NCI-H128 (cell line): ENCODE data around the gene MEIS3.
"Not testable (repeated sequence)": the region's sequence is repeated elsewhere in the genome, so short reads cannot be mapped to it uniquely, and the experiment has no call there.

Experiments used
- DNase-seq: peaks from one replicate; lab custom pipeline; 2025; ENCODE audit not compliant: unreplicated experiment; lab: John Stamatoyannopoulos, UW

Gene MEIS3

DNA sequence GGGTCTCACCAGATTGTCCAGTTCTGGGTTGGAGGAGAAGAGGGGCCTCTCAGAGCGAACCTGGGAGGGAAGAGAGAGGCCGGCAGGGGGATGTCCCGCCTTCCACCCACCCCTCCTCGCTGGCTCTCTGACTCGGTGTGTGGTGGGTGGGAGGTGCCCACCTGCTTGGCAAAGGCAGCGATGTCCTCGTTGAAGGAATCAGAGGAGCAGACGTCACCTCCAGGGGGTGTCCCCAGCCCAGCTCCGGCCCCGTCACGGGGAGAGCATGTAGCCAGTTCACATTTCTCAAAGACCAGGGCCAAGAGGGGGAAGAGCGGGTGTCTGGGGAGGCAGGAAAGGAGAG lies 2.7 kb downstream of the MEIS3 start:
- no peak for DNase-seq

DNA sequence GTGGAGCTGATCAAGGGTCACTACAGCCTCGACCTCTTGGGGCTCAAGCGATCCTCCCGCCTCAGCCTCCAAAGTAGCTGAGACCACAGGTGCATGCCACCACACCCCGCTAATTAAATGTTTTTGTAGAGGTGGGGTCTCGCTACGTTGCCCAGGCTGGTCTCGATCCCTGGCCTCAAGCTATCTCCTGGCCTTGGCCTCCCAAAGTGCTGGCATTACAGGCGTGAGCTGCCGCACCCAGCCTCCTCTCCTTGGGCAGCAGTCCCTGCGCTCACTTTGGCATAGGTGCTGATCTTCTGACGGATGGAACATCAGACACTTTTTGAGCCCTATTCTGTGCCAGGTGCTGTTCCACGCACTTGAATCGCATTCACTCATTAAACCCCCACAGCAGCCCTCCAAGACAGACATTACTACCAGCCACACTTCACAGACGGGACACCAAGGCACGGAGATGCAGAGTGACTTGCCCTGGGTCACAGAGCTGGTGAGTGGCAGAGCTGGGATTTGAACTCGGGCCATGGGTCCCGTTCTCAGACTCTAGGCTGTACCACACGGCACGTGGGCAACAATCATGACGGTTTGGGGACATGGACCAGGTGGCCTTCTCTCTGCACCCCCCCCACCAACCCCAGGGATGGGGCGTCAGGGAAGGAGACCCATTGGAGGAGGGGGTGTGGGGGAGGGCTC lies 3.2 kb downstream of the MEIS3 start:
- no peak for DNase-seq

DNA sequence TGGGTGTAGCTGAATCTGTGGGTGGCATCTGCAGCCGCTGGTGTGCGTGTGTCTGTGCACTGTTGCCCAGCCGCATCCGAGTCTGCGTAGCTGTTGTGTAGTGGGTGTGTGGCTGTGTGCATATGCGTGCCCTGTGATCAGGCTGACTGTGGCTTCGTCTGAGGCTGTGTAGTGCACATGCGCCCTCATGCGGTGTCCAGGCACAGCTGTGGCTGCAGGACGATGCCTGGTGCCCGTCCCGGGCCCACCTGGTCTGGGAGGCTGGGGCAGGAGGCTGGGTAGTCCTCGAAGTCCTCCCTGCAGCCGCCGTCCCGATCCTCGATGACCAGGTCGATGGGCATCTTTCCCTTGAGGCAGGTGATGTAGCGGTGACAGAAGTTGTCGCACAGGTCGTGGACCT lies 4.9 kb downstream of the MEIS3 start:
- no peak for DNase-seq

DNA sequence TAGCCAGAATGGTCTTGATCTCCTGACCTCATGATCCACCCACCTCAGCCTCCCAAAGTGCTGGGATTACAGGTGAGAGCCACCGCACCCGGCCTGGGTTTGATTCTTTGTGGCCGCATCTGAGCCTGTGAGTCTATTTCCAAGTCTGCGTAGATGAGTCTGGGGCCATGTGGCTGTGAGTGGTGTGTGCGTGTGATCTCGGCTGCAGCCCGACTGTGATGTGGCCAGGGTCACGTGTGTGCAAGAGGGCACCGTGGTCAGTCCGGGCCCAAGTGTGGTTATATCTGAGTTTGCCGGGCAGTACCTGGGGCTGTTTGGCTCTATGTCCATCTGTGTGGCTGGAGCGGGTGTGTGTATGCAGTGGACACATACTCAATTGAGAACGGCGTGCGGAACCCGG lies 5.4 kb downstream of the MEIS3 start:
- no peak for DNase-seq

DNA sequence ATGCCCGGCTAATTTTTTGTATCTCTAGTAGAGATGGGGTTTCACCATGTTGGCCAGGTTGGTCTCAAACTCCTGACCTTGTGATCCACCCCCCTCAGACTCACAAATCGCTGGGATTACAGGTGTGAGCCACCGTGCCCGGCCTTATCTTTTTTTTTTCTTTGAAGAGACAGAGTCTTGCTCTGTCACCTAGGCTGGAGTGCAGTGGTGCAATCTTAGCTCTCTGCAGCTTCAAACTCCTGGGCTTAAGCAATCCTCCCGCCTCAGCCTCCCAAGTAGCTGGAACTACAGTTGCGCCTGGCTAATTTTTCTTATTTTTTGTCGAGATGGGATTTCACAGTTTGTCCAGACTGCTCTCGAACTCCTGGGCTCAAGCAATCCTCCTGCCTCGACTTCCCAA lies 7.6 kb downstream of the MEIS3 start:
- DNase-seq = not testable (repeated sequence)

DNA sequence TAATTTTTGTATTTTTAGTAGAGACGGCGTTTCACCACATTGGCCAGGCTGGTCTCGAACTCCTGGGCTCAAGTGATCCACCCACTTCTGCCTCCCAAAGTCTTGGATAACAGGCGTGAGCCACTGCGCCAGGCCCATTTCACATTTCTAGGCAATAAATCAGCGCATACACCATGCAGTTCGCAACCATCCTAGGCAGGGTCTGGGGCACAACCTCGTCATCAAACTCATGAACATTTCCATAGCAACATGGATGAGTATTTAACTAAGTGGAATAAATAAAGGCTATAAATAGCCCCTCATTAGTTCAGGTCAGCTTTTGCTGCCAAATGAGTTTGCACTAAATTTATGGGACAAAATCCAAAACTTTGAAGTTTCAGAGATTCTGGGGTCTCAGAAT lies 8.2 kb downstream of the MEIS3 start:
- no peak for DNase-seq

DNA sequence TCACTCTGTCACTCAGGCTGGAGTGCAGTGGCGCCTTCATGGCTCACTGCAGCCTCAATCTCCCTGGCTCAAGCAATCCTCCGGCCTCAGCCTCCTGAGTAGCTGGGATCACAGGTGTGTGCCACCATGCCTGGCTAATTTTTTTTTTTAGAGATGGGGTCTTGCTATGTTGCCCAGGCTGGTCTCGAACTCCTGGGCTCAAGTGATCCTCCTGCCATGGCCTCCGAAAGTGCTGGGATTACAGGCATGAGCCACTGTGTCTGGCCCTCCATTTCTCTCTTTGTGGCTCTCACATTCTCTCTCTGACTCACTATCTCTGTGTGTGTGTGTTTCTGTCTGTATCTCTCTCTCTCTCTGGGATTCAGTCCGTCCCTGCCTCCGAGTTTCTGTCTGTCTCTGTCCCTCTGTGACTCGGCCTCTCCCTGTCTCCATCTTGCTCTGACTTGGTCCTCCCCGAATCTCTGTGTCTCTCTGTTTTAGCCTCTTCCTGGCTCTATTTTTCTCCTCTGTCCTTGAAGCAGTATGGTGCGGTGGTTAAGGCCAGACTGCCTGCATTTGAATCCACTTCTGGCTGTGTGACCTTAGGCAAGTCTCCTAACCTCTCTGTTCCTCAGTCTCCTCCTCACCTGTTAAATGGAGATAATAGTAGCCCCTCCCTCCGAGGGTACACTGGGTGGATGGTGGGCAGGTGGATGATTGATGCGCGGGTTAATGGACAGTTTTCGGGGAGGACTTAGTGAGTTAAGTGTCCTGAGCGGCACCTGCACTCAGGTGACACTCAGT lies 11.0 kb downstream of the MEIS3 start:
- DNase-seq = no peak

DNA sequence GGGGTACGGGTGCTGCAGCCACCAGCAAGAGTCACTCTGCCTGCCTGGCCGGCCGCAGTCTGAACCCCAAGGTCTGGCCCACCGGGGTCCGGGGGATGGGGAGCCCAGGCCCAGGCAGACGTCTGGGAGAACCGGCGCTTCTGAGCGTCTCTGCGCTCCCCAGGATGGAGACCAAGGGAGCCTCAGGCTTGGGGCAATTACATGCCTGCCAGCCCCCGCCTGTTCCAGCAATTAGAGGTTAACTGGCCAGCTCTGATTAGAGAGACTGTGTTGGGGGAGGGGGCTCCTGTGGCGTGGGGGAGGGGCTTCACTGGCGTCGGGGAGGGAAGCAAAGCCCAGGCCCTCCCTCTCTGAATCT lies 11.9 kb downstream of the MEIS3 start:
- DNase-seq = no peak

DNA sequence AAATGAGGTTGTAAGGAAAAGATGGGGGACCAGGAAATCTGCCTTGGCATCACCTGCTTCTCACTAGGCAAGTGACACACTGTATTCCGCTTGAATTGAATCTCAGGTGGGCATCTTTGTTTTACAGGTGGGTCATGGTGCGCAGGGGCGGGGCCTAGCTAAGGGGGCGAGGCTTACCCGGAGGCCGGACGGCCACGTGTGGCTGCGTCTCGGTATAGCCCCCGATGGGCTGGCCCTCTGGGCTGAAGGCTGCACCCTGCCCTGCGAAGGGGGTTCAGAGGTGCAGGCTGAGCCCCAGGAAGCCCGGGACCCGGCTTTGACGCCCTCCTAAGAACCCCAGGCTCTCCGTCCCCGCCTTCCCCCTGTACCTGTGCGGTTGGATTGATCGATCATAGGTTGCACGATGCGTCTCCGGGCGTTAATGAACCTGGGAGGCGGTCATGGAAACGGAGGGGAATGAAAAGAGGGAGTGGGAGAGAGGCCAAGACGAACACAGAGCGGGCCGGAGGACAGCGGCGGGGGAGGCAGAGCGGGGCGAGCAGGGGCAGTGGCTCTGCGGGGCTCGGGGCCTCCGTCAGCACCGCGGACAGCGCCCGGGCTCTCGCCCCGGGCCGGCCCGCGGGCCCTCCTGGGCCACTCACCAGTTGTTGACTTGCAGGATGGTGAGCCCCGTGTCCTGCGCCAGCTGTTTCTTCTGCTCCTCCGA lies 12.5 kb downstream of the MEIS3 start:
- no peak for DNase-seq

DNA sequence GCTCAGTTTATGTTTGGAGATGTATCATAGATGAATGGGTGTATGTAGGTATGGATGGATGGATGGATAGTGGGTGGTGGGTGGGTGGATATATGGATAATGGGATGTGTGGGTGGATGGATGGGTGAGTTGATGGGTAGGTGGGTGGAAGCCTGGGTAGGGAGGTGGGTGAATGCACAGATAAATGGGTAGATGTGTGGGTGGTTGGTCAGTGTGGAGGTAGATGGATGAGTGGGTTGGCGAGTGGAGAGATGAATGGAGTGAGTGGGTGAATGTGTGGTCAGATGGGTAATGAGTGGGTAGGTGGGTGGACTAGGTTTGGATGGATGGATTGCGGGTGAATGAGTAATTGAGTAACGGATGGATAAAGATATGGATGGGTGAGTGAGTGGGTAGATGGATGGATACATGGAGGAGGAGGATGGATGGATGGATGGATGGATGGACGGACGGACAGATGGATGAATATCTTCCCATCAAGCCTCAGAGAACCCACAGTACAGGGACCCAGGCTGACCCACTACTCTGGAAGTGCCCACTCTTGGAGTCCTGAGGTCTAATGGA lies 13.4 kb downstream of the MEIS3 start:
- DNase-seq = no peak

DNA sequence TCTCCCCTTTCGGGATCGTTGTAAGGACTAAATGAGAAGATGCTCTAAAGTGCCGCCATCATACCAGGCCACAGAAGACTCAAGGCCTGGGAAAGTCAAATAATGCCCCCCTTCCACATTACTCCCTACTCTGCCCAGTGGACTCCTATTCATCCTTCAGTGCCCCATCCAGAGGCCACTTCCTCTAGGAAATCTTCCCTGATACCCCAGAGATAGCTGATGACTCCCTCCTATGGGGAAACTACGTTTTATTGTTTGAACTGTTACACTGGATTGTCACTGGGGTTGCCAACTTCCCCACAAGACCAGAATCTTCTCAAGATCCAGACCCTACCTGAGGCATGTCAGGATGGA lies 14.2 kb downstream of the MEIS3 start:
- no peak for DNase-seq

DNA sequence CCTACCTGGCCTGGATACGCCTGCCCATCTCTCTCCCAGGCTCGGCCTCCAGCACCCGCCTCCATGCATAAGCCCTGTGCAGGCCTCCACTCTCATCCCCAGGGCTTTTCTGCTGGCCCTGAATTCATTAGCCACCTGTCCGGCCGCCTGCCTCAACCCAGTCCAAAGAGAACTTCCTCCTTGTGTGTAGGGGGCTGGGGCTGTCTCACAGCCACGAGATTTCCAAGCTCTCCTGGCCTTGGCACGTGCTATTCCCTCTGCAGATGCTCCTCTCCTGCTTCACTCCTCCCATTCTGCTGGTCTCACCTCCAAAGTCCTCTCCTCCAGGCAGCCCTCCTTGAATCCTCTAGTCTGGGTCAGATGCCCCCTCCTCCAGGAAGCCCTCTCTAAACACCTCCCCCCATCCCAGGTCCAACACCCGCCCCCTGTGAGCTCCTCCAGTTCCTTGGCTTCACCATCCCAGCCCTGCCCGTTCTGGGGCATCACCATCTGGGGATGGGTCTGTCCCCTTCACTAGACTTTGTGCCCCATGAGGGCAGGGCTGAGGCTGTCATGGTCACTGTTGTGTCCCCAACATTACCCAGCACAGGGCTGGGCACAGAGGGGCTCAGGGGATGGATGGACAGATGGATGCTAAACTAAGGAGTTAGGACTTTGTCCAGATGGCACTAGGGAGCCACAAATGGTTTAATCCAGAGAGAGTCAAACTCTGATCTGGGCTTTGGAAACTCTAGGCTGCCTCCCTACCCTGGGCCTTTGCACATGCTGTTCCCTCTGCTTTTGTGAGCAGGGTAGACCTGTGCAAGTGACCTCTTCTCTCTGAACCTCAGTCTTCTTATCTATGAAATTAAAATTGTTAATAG lies 14.8 kb downstream of the MEIS3 start:
- DNase-seq = no peak

DNA sequence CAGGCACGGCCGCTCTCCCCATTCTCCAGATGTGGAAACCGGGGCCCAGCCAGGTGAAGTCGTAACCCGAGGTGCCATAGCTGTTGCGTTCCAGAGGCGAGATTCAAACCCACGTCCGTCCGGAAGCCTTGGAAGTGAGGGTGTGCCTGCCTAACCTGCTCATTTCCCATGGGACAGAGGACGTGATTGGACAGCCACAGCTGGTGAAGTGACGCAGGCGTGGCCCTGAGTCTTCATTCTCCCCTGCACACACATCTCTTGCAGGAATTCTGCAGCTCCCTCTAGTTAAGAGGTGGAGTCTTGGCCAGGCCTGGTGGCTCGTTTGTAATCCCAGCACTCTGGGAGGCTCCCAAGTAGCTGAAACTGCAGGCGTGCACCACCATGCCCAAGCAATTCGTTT lies 16.8 kb downstream of the MEIS3 start:
- DNase-seq = no peak

DNA sequence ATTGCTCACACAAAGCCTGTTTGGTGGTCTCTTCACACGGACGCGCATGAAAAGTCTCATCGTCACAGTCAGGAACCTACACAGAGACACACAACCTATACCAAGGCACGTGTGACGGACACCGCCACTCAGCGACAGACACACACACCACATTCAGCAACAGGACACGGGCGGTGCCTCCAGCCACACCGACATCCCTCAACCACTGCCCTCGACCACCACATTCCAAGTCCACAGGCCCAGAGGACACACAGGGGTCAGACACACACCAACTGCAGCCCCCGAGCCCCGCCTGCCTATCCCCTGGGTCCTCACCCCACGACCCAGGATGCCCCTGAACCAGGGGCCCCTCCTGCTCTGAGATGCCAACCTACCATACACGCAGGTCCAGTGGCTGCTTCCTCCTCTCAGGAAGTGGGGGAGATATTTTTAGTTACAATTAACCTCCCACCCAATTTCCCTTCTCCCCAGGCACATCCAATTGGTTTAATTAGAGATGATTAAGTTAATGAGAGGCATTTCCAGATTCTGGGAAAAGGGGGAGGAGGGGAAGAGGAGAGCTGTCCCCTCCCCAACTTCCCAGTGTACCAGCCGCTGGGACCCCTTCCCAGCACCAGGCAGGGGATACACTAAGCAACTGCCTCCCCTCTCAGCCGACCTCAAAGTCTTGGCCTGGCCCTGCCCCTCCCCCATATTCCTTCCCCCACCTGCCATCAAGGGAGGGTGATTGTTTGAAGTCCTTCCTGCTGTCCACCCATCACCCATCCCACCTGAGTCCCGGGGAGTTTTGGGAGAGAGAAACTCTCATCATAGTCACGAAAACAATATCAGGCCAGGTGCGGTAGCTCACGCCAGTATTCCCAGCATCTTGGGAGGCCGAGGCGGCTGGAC lies 20.4 kb downstream of the MEIS3 start:
- DNase-seq = no peak

DNA sequence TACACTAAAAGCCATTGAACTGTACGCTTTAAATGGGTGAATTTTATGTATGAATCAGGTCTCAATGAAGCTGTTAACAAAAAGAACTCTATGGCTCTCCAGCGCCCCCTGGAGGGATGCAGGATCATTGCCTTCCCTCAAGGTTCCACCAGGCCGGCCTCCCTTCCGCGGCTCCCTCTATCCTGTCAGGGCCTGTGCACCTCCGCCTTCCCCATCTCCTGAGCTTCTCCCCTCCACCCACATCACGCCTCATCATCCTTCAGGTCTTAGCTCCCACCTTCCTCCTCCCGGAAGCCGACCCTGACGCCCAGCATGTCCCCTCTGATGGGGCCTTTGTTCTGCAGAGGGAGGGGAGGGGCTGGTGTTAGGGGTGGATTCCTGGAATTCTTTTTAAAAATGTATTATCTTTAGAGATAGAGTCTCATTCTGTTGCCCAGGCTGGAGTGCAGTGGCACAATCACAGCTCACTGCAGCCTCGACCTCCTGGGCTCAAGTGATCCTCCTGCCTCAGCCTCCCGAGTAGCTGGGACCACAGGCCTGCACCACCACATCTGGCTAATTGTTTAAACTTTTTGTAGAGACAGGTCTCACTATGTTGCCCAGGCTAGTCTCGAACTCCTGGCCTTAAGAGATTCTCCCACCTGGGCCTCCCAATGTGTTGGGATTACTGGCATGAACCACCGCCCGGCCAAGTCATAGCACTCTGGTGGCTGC lies 27.7 kb downstream of the MEIS3 start:
- DNase-seq = no peak

DNA sequence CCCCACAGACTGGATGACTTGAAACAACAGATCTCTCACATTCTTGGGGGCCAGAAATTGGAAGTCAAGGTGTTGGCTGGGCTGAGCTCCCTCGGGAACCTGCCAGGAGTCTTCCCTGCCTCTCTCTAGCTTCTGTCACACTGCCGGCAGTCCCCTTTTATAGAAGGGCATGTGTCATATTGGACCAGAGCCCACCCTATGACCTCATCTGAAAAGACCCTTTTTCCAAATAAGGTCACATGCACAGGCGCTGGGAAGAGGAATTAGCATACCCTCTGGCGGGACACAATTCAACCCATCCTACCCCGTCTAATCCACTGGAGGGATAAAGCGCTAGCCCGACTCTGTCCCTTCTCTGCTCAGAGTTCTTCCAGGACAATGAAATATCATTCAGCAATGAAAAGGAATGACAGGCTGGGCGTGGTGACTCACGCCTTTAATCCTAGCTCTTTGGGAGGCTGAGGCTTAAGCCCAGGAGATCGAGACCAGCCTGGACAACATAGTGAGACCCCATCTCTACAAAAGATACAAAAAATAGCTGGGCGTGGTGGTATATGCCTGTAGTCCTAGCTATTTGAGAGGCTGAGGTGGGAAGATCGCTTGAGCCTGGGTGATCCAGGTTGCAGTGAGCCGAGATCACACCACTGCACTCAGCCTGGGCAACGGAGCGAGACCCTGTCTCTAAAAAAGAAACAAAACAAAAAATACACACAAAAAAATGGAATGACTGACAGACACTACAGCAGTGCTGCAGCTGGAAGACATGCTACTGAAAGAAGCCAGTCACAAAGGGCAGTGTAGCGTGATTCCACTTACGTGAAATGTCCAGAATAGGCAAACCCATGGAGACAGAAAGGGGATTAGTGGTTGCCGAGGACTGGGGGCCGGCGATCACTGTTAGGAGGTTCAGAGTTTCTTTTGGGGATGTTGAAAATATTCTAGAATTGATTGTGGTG lies 28.5 kb downstream of the MEIS3 start:
- no peak for DNase-seq

DNA sequence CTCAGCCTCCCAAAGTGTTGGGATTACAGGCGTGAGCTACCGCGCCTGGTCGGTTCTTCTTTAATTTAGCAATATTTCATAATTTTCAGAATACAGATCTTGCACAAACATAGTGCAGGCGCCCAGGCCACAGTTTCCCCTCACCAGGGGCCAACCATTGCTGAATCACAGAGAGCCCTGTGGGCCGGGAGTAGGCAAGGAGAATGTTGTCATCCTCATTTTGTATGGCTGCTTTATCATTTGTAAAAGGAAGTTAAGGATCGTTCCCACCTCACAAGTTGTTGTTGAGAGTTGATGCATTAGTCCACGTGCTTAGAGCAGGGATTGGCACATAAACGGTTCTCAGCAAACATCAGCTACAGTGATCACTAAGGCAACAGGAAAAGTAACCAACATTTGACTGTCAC lies 30.2 kb downstream of the MEIS3 start:
- DNase-seq = no peak

DNA sequence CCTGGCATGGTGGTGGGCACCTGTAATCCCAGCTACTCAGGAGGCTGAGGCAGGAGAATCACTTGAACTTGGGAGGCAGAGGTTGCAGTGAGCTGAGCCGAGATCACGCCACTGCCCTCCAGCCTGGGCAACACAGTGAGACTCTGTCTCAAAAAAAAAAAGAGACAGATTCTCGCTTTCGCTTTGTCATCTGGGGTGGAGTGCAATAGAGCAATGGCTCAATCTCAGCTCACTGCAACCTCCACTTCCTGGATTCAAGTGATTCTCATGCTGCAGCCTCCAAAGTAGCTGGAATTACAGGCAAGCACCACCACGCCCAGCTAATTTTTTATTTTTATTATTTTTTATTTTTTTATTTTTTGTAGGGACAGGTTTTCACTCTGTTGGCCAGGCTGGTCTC lies 30.6 kb downstream of the MEIS3 start:
- DNase-seq = not testable (repeated sequence)
